GM12873 (cell line): ENCODE results near the gene TCF4.

Experiments
- CTCF ChIP-seq: IDR thresholded peaks from 2 replicates; pipeline ENCODE4 v1.5.1; 2012; ENCODE audit warnings: low read depth, mild to moderate bottlenecking, moderate library complexity, low read length, control low read depth; ENCODE audit not compliant: insufficient read depth; ENCODE audit errors: missing control alignments

The TCF4 gene

GRCh38 chr18:55268628-55269275, 319.2 kb downstream of the TCF4 start:
- no peak for TF ChIP-seq CTCF

DNA sequence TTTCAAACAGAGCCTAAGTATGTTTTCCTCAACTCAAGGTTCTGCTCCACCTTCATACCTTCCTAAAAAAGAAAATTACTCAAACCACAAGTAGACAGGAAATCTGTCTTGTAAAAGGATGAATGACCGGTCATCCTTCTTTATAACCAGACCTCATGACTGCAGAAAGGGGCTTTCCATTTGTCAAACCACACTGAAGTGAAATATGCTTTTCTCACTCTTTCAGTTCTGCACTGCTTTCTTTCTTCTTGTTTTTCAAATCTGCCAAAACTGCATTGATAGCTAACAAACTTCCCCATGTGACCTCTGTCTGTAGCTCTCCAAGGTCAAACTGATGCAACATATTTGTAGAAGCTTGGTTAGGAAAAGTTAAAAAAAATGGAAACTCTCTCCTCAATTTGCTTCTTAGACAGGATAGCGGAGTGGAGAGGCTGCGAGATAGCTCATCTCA, 319.8 kb downstream of the TCF4 start:
- no peak for TF ChIP-seq CTCF

- no peak for TF ChIP-seq CTCF
Measured at GRCh38 chr18:55266981-55267380, 321.0 kb downstream of the TCF4 start.

DNA sequence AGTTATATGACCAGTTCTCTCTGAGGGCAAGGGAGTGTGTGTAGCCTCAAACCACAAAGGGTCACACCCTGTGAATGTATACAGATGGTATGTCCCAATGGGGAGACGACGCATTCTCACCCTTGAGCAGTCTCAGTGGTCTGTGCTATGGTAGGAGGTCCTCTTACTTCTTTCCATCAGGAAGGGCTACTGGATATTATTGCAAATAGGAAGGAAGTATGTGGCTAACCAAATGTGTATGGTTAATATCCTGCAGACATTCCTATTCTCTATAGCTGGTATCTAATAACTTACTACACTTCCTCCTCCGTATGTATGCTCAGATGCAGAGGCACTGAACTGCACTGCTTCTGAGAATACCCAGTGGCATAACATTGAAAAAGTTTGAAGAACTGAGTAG, 322.0 kb downstream of the TCF4 start:
- no peak for TF ChIP-seq CTCF

DNA sequence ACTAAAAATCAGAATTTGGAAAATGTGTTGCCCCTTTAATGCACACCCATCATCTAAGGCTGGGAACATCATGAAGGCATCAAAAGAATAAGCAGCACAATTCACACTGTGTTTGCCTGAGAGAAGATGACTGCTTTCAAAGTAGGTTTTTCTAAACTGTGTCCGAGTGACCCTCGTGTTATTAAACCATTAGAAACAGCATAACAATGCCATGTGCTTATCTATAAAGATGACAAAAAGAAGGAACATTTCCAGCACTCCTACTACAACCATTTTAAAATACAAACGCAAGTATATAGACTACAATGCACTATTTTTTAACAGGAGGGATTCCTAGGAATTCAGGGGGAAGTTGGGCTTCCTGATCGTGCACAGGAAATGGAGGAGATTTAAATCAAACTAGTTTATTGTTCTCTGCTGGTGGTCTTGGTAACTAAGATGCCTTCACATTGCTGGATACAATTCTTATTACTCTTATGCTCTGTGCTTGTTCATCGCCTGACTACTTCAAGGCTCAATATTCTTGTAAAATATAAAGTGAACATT, 322.8 kb downstream of the TCF4 start:
- no peak for TF ChIP-seq CTCF

GRCh38 chr18:55264108-55264507, 323.9 kb downstream of the TCF4 start:
- no peak for TF ChIP-seq CTCF

- no peak for TF ChIP-seq CTCF
Measured at GRCh38 chr18:55262021-55262560, 325.9 kb downstream of the TCF4 start.
